Smooth muscle cell (in vitro differentiated cells): ENCODE measurements around the gene FFAR1. TPM values are rescaled to one million over a fixed set of nuclear protein-coding genes. Genes with fewer than 3 reads are reported as not detected.

ENCODE experiments used
- DNase-seq: peaks from one replicate; lab custom pipeline; 2025; ENCODE audit not compliant: unreplicated experiment; lab: John Stamatoyannopoulos, UW
- H2AFZ ChIP-seq: fragments of 200-600 bp; sonication (generic); 2 replicates; pipeline ENCODE4 v1.6.0; 2016; ENCODE audit warnings: antibody characterized with exemption, low read depth, mild to moderate bottlenecking
- H3F3A ChIP-seq: fragments of 200-600 bp; sonication (generic); 2 replicates; pipeline ENCODE4 v1.6.0; 2017; ENCODE audit warnings: antibody characterized with exemption, low read depth
- H3K27ac ChIP-seq: fragments of 200-600 bp; sonication (generic); 2 replicates; pipeline ENCODE4 v1.5.1; 2016; ENCODE audit warnings: low read depth, mild to moderate bottlenecking
- H3K27me3 ChIP-seq: fragments of 200-600 bp; sonication (generic); 2 replicates; pipeline ENCODE4 v1.6.1; 2016; ENCODE audit warnings: low read depth, mild to moderate bottlenecking
- H3K36me3 ChIP-seq: fragments of 200-600 bp; sonication (generic); 2 replicates; pipeline ENCODE4 v1.5.1; 2016; ENCODE audit warnings: low read depth
- H3K4me1 ChIP-seq: fragments of 200-600 bp; sonication (generic); 2 replicates; pipeline ENCODE4 v1.5.1; 2016; ENCODE audit warnings: low read depth
- H3K4me2 ChIP-seq: fragments of 200-600 bp; sonication (generic); 2 replicates; pipeline ENCODE4 v1.6.0; 2016; ENCODE audit warnings: mild to moderate bottlenecking
- H3K4me3 ChIP-seq: fragments of 200-600 bp; sonication (generic); 2 replicates; pipeline ENCODE4 v1.5.1; 2016; ENCODE audit warnings: mild to moderate bottlenecking
- H3K79me2 ChIP-seq: fragments of 200-600 bp; sonication (generic); 2 replicates; pipeline ENCODE4 v1.6.0; 2016; ENCODE audit warnings: low read depth, mild to moderate bottlenecking
- H3K9ac ChIP-seq: fragments of 200-600 bp; sonication (generic); 2 replicates; pipeline ENCODE4 v1.6.0; 2016; ENCODE audit warnings: low read depth
- H3K9me3 ChIP-seq: fragments of 200-600 bp; sonication (generic); replicated peaks from 2 replicates; pipeline ENCODE4 v1.5.1; 2016; ENCODE audit warnings: low read depth
- H4K20me1 ChIP-seq: fragments of 200-600 bp; sonication (generic); 2 replicates; pipeline ENCODE4 v1.6.0; 2016; ENCODE audit warnings: low read depth
- CTCF ChIP-seq: fragments of 200-600 bp; sonication (generic); IDR thresholded peaks from 2 replicates; pipeline ENCODE4 v1.5.1; 2017; ENCODE audit warnings: borderline replicate concordance, mild to moderate bottlenecking, antibody characterized with exemption; ENCODE audit not compliant: insufficient read depth, poor library complexity, severe bottlenecking
- WGBS: methylation state at CpG from one replicate; pipeline ENCODE4 v1.1.7; 2016; ENCODE audit warnings: low lambda C conversion rate; 5-methylcytosine and 5-hydroxymethylcytosine counted together
- polyA plus RNA-seq: library from polyadenylated mRNA; unstranded; fragments of >200 nt; fragmentation: Nextera tagmentation; extraction: Ambion mirVana; gene quantifications from 2 replicates; pipeline ENCODE4 v1.2.1, GENCODE V29; 2016
- total RNA-seq: library from RNA; depleted of rRNA; stranded (reverse); fragments of >200 nt; gene quantifications from 2 replicates; pipeline ENCODE4 v1.2.3, GENCODE V29; 2014

Gene FFAR1
- total and polyA plus RNA-seq, 2 experiments from 2014 or later = not detected

GRCh38 chr19:35303357-35303915, 44.3 kb upstream of the FFAR1 start:
- Histone ChIP-seq H4K20me1 (no peaks in the 10 kb centered on the region), H3K4me1 (no peaks in the 10 kb centered on the region), H3K9ac (no peak overlapping the region), H2AFZ (no peak overlapping the region), H3K36me3 (no peaks in the 10 kb centered on the region), H3K27me3 (no peaks in the 10 kb centered on the region), H3K4me2 (no peak overlapping the region), H3K9me3 (no peaks in the 10 kb centered on the region), H3K79me2 (no peaks in the 10 kb centered on the region), H3K27ac (no peak overlapping the region), H3K4me3 (no peak overlapping the region), H3F3A (no peaks in the 10 kb centered on the region)
- DNase-seq = no peak
- no peak for TF ChIP-seq CTCF
- 87% methylated on average over 4 of the region's 6 CpGs for WGBS

- DNase-seq = no peak
- Histone ChIP-seq H3K4me2 (no peak overlapping the region), H4K20me1 (no peaks in the 10 kb centered on the region), H3K9ac (no peak overlapping the region), H2AFZ (no peak overlapping the region), H3K4me3 (no peak overlapping the region), H3K36me3 (no peaks in the 10 kb centered on the region), H3K9me3 (no peaks in the 10 kb centered on the region), H3K27me3 (no peaks in the 10 kb centered on the region), H3K79me2 (no peaks in the 10 kb centered on the region), H3K4me1 (no peaks in the 10 kb centered on the region), H3F3A (no peaks in the 10 kb centered on the region), H3K27ac (no peak overlapping the region)
- WGBS = 91% methylated on average over 11 of the region's 11 CpGs
- TF ChIP-seq CTCF = no peak
These were observed 43.7 kb upstream of the FFAR1 start for GRCh38 chr19:35304036-35304435.

GRCh38 chr19:35305181-35305580, 42.5 kb upstream of the FFAR1 start:
- DNase-seq = no peak
- Histone ChIP-seq H3K9me3 (no peaks in the 10 kb centered on the region), H3F3A (no peaks in the 10 kb centered on the region), H3K9ac (no peak overlapping the region), H3K27ac (no peak overlapping the region), H3K4me1 (no peaks in the 10 kb centered on the region), H3K4me2 (no peak overlapping the region), H3K27me3 (no peaks in the 10 kb centered on the region), H4K20me1 (no peaks in the 10 kb centered on the region), H2AFZ (no peak overlapping the region), H3K79me2 (no peaks in the 10 kb centered on the region), H3K4me3 (no peak overlapping the region), H3K36me3 (no peaks in the 10 kb centered on the region)
- TF ChIP-seq CTCF = no peak
- 97% methylated on average over 6 of the region's 6 CpGs for WGBS

GRCh38 chr19:35306473-35307246, 41.0 kb upstream of the FFAR1 start:
- Histone ChIP-seq H3K4me3 (no peak overlapping the region), H2AFZ (no peak overlapping the region), H3K4me1 (no peaks in the 10 kb centered on the region), H3K36me3 (no peaks in the 10 kb centered on the region), H3K27me3 (no peaks in the 10 kb centered on the region), H3K4me2 (no peak overlapping the region), H4K20me1 (no peaks in the 10 kb centered on the region), H3K79me2 (no peaks in the 10 kb centered on the region), H3K9ac (no peak overlapping the region), H3K27ac (no peak overlapping the region), H3F3A (no peaks in the 10 kb centered on the region), H3K9me3 (no peaks in the 10 kb centered on the region)
- peak; percentile 13 for TF ChIP-seq CTCF
- DNase-seq = no peak
- 88% methylated on average over 20 of the region's 20 CpGs for whole genome bisulfite sequencing
